ENCODE measurements around the gene UBN2.
"Not testable (repeated sequence)": the region's sequence is repeated elsewhere in the genome, so short reads cannot be mapped to it uniquely, and the experiment has no call there.

Gene UBN2

GRCh38 chr7:139230774-139231512 is at the start of gene UBN2:
Gene UBN2 (plus strand): TSS chr7:139231237. CDS start chr7:139231485, 248 bp downstream.
- peak; percentile 66 for FAIRE-seq

- no peak for FAIRE-seq
Measured at GRCh38 chr7:139181404-139181803, 49.6 kb upstream of the UBN2 start.

GRCh38 chr7:139182363-139182762 is 48.7 kb upstream of the UBN2 start:
- no peak for FAIRE-seq

GRCh38 chr7:139183251-139183650 is 47.8 kb upstream of the UBN2 start:
- FAIRE-seq: no peak

GRCh38 chr7:139183878-139184338 is 47.1 kb upstream of the UBN2 start:
- no peak for FAIRE-seq

GRCh38 chr7:139186146-139186545 is 44.9 kb upstream of the UBN2 start:
- FAIRE-seq: no peak

GRCh38 chr7:139189357-139189756 is 41.7 kb upstream of the UBN2 start:
- no peak for FAIRE-seq

GRCh38 chr7:139192014-139192706 is 38.9 kb upstream of the UBN2 start:
- FAIRE-seq: no peak

- FAIRE-seq: no peak
Measured at GRCh38 chr7:139200382-139200781, 30.7 kb upstream of the UBN2 start.

GRCh38 chr7:139203992-139204391 is 27.0 kb upstream of the UBN2 start:
- no peak for FAIRE-seq

- no peak for FAIRE-seq
Measured at GRCh38 chr7:139205843-139206242, 25.2 kb upstream of the UBN2 start.

- FAIRE-seq: no peak
Measured at GRCh38 chr7:139212133-139212532, 18.9 kb upstream of the UBN2 start.

- FAIRE-seq: not testable (repeated sequence)
Measured at GRCh38 chr7:139213489-139213888, 17.5 kb upstream of the UBN2 start.

- FAIRE-seq: no peak
Measured at GRCh38 chr7:139218173-139218572, 12.9 kb upstream of the UBN2 start.

GRCh38 chr7:139224219-139224618 is 6.8 kb upstream of the UBN2 start:
- no peak for FAIRE-seq

GRCh38 chr7:139224836-139225235 is 6.2 kb upstream of the UBN2 start:
- not testable (repeated sequence) for FAIRE-seq

- not testable (repeated sequence) for FAIRE-seq
Measured at GRCh38 chr7:139225286-139226157, 5.5 kb upstream of the UBN2 start.

GRCh38 chr7:139226158-139226515 is 4.9 kb upstream of the UBN2 start:
- FAIRE-seq: not testable (repeated sequence)

GRCh38 chr7:139226988-139227488 is 4.0 kb upstream of the UBN2 start:
- FAIRE-seq: not testable (repeated sequence)

- FAIRE-seq: no peak
Measured at GRCh38 chr7:139230023-139230422, 1.0 kb upstream of the UBN2 start.

GRCh38 chr7:139230484-139230773 is 608 bp upstream of the UBN2 start:
- no peak for FAIRE-seq

GRCh38 chr7:139231513-139232376 is 708 bp downstream of the UBN2 start:
- no peak for FAIRE-seq

- FAIRE-seq: no peak
Measured at GRCh38 chr7:139232377-139232717, 1.3 kb downstream of the UBN2 start.
